ENCODE measurements around the gene PUM2.

PUM2 gene

DNA sequence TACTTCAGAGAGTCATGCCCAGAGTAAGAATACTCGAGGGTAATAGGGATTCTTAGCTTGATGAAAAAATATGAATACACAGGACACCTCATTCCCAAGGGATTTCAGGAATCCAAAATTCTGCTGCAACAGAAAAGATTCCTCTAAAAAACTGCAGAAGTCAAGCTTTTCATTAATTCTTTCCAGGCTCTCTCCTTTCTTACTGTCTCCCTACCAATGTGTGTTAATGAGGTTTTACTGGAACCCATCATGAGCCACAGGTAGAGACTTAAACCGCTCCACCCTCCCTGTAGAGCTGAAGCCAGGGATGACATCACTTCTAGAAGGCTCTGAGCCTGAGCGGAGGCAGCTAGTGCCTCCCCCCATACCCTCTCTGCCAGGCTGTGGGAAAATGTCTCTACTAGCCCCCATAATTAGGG lies 129.1 kb downstream of the PUM2 start:
- TF ChIP-seq, protein P1, sequence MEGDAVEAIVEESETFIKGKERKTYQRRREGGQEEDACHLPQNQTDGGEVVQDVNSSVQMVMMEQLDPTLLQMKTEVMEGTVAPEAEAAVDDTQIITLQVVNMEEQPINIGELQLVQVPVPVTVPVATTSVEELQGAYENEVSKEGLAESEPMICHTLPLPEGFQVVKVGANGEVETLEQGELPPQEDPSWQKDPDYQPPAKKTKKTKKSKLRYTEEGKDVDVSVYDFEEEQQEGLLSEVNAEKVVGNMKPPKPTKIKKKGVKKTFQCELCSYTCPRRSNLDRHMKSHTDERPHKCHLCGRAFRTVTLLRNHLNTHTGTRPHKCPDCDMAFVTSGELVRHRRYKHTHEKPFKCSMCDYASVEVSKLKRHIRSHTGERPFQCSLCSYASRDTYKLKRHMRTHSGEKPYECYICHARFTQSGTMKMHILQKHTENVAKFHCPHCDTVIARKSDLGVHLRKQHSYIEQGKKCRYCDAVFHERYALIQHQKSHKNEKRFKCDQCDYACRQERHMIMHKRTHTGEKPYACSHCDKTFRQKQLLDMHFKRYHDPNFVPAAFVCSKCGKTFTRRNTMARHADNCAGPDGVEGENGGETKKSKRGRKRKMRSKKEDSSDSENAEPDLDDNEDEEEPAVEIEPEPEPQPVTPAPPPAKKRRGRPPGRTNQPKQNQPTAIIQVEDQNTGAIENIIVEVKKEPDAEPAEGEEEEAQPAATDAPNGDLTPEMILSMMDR (IDR thresholded peaks at IDR 0.05; ENCODE audit: insufficient read depth, missing control alignments): no peak
- no peak for FAIRE-seq
- no peak for DNase-seq (ENCODE audit: insufficient read length, low spot score)

DNA sequence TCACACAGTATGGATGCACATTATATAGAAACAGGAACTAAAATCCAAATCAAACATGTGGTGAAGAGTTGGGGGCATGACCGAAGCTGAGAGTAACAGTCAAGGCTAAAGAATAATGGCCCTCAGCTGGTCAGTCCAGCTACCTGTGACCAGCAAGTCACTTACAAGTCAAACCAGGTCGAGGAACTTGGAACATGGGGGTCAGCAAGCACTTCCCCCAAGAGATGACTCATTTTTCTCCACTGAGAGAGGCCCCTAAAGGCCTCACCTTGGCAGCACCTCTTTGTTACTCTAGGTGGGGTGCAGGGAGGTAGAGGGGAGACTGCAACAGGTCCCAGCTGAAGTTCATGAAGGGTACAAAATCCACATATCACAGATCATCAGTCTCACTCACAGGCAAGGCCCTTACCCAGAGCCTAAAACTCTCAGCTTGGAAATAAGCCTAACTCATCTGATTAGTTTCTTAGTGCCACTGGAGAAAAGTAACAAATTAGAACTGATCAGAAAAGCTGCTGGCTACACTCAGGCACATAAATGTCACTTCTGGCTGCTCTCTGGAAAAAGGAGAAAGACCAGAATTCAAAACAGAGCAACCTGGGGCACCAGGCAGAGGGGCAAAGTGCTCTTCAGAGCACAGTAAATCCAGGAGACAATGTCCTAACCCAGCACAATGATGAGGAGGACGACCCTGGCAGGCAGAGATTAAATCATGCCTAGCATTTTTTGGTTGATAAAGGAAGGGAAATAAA lies 129.7 kb downstream of the PUM2 start:
- TF ChIP-seq, protein P1 (IDR thresholded peaks at IDR 0.05; ENCODE audit: insufficient read depth, missing control alignments): no peak
- DNase-seq (ENCODE audit: insufficient read length, low spot score) (no peak), FAIRE-seq (no peak)

DNA sequence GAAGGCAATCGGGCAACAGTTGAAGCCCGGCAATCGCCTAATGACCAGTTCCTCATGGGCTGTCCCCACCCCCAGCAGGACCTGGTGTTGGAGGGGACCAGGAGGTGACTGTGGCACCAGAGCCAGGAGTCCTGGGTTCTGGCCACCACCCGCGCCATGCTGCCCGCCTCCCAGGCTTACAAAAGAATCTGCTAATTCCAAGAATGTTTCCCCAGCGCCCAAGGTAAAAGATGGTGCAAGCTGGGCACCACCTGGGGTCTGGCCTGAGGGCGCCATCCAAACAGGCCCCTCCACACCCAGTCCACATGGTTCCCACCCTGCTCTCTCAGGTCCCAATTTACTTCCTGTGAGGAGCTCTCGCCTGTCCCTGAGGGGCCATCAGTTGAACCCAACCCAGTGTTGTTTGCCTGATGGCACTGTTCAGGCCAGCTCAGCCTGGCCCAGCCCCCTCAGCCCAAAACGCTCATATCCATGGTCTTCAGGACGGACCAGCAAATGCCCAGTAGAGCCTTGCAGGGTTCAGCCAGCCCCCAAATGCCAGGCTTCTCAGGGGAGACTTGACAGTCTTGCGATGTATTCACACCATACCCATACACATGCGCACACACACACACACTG lies 130.8 kb downstream of the PUM2 start:
- no peak for FAIRE-seq
- TF ChIP-seq, protein P1 (IDR thresholded peaks at IDR 0.05; ENCODE audit: insufficient read depth, missing control alignments): no peak
- no peak for DNase-seq (ENCODE audit: insufficient read length, low spot score)

DNA sequence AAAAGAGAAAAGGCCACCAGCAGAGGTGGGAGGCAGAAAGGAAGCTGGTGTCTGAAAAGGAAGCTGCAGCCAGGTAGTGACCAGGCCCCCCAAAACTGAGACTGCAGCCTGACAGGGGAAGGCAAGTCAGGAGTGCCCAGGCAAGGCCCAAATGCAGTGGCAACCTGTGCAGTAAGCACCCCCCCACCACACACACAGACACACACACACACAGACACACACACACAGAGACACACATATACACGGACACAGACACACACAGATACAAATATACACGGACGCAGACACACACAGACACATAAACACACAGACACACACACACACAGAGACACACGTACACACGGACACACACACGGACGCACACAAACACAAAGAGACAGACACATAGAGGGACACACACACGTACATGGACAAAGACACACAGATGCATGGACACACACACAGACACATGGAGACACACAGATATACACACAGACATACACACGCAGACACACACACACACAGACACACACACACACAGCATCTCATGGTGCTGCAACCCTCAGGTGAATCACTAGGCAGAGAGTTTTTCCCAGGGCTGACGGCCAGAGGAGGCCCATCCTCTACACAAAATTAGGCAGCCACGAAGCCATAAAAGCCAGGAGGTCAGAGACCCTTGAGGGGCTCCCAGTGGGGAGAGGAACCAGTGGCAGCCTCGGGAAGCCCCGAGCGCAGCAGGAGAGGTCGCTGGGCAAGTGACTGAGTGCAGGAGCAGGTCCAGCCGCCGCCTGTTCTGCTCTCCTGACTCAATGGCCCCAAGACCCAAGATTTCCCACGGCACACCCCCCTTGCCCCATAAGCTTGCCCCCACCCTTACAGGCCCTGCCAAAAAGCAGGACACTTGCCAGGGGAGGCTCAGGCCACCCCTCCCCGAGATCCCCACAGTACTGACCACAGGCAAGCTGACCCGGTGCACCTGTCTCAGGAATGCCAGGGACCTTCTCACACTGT lies 132.0 kb downstream of the PUM2 start:
- FAIRE-seq (no peak), DNase-seq (ENCODE audit: insufficient read length, low spot score) (no peak)
- TF ChIP-seq, protein P1 (IDR thresholded peaks at IDR 0.05; ENCODE audit: insufficient read depth, missing control alignments): no peak

DNA sequence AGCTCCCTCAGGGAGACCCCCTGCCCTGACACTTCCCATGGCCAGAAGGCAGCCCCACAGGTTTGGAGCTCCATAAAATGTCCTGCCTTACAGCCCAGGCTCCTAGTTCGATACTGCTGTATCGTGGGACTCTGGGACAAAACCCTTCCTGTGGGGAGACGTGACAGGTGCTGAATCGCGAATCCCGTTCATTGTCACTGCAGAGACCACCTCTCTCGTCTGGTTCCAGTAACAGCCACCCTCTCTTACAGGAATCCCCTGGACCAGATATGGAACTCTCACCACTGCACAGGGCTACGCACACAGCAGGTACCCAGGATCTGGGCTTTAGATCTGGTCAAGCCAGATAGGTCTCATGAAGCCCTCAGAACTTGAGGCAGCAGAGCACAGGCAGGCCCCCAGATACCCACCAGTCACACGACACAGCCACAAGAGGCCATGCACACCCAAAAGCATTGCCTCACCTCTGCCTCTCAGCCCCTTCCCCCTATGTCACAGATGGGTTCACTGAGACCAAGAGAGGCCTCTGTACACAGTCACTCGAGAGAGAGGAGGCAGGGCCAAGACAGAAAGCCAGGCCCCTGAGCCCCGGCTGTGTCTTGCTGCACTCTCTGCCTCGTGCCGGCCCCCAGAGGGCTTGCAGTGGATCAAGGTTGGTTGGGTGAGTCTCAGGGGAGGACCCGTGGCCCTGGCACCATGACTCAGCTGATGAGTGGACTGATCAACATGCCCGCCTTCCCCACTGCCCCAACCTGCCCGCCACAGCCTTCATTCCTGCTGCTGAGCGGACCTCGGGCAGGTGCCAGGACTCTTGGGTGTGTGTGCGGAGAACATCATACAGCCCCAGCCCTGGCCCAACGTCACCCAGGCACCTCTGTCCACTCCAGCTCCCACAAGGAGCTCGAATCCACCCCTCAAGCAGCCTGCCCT lies 133.3 kb downstream of the PUM2 start:
- TF ChIP-seq, protein P1 (IDR thresholded peaks at IDR 0.05; ENCODE audit: insufficient read depth, missing control alignments): no peak
- no peak for FAIRE-seq

More for the DNA sequence above, 133.3 kb downstream of the PUM2 start:
- no peak for DNase-seq (ENCODE audit: insufficient read length, low spot score)
